GM19467 (cell line): Measurements from ENCODE around the gene DUSP1.
"Not testable (repeated sequence)": the region's sequence is repeated elsewhere in the genome, so short reads cannot be mapped to it uniquely, and the experiment has no call there.

Source experiments
- ATAC-seq: cut with Tn5 transposase; IDR thresholded peaks from one replicate; pipeline ENCODE4 v1.9.1; 2021; ENCODE audit warnings: mild to moderate bottlenecking, moderate library complexity; ENCODE audit not compliant: unreplicated experiment

Gene DUSP1

GRCh38 chr5:172798422-172799215 lies 27.6 kb upstream of the DUSP1 start:
- ATAC-seq = no peak

- ATAC-seq = no peak
Measured at GRCh38 chr5:172797771-172798191, 26.8 kb upstream of the DUSP1 start.

GRCh38 chr5:172796306-172796705 lies 25.3 kb upstream of the DUSP1 start:
- ATAC-seq = no peak

DNA sequence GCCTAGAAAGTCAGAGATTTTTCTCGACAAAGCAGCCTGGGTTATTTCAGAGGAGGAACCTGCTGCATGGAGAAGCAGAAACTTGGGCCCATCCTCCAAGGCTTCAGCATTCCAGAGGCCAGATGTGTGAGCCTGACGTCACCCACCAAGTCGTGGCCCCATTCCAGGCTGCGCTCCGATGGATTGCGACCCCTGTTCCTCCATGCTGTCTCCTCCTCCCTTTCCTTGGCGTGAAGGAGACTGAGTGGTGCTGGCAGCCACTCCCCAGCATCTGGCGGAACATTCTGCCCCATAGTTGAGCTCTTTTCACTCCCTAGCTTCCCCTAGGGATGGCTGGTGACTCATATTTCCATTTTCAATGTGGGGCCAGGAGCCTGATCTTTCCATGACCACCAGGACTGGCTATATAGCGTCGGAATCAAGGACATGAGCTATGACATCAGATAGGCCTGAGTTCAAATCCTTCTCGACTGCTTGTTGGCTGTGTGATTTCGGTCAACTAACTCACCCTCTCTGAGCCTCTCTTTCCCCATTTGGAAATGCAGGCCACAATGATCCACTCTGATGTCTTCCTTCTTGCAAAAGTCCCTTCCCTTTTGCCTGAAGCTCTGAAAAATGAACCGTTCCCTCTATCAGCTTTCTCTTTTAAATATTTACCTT lies 24.5 kb upstream of the DUSP1 start:
- ATAC-seq = no peak

- ATAC-seq = no peak
Measured at GRCh38 chr5:172793577-172794488, 22.8 kb upstream of the DUSP1 start.

GRCh38 chr5:172792701-172793570 lies 21.9 kb upstream of the DUSP1 start:
- no peak for ATAC-seq

- no peak for ATAC-seq
Measured at GRCh38 chr5:172791726-172792445, 20.9 kb upstream of the DUSP1 start.

GRCh38 chr5:172791286-172791685 lies 20.3 kb upstream of the DUSP1 start:
- no peak for ATAC-seq

DNA sequence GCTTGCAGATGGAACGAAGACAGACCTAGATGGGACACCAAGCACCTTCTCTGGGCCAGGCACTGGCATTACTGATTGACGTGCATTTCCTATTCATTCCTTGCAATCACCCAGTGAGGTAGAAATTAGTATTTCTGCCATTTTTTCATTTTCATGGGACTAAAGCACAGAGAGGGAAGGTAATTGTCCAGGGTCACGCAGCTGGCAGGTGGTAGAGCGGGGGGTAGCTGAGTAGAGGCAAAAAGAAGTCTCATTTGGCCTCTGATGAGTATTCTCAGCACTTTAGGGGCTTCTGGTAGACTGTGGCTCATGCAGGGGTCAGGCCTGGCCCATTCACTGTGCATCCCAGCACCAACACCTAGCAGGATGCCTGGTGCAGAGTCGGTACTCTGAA lies 19.5 kb upstream of the DUSP1 start:
- ATAC-seq = no peak

DNA sequence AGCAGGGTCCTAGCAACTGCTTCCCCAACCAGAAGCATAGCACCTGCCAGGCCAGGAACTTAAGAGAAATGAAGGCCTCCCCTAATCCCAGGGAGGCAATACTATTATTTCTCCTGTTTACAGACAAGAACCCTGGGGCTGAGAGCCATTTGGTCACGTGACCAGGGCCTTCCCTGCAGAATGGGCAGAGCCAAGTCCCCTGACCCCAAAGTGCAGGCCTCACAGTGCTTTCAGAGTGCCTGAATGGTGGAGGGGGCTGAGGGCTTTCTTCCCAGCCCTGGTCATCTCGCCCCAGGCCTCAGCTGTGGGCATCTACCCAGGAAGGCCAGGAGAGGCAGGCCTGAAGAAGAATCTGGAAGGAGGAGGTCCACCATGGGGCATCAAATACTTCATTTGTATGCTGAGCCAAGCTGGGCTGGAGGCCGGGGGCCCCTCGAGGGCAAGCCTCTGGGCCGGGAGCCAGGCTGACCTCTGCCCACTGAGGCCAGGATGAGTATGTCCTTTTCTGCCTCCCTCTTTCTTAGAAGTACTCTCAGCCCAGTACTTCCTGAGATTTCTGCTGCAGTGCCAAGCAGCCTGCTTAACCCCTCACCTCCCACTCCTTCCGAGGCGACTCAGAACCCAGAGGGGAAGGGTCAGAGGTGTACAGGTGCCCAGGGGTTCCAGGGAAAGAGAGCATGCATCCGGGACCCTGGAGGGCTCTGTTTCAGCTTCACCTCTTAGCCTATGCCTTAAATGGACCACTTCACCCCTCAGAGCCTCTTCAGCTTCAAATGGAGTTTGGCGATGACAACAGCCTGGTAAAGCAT lies 18.9 kb upstream of the DUSP1 start:
- ATAC-seq = no peak

DNA sequence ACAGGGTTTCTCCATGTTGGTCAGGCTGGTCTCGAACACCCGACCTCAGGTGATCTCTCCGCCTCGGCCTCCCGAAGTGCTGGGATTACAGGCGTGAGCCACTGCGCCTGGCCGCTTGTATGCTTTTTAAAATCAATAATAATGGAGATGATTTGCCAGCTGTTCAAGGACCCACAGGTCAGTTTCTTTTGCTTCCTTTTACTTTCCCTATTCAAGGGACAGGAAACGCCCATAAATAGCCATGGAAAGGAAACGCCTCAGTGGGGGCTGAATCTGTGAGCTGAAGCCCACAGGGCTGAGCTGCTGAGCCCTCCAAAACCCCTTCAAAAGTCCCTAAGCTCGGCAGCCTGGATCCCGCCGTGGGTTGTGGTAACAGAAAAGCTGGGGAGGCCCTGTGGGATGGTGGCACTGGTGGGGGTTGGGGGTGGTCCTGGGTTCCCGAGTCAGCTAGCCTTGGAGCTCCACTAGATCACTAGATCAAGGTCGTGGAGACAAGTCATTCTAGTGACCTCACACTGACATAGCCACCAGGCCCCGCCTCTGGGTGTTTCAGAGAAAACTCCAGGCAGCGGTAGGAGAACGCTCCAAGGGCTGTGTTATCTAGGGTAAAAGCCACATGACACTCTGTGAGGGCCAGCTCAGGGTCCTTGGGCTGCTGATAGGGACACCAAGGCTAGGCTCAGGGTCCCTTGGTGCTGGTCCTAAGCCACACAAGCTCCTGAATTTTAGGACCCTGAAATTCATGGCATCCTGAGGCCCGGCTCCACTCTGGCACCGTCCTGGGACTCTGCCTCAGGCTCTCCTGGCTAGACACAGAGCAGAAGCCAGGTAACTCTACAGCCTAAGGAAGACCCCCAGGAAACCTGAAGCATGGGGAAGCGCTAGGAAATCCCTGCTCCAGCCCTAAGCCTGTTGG lies 18.0 kb upstream of the DUSP1 start:
- ATAC-seq = no peak

GRCh38 chr5:172787538-172787937 lies 16.5 kb upstream of the DUSP1 start:
- ATAC-seq = not testable (repeated sequence)

- no peak for ATAC-seq
Measured at GRCh38 chr5:172786736-172787462, 15.9 kb upstream of the DUSP1 start.

DNA sequence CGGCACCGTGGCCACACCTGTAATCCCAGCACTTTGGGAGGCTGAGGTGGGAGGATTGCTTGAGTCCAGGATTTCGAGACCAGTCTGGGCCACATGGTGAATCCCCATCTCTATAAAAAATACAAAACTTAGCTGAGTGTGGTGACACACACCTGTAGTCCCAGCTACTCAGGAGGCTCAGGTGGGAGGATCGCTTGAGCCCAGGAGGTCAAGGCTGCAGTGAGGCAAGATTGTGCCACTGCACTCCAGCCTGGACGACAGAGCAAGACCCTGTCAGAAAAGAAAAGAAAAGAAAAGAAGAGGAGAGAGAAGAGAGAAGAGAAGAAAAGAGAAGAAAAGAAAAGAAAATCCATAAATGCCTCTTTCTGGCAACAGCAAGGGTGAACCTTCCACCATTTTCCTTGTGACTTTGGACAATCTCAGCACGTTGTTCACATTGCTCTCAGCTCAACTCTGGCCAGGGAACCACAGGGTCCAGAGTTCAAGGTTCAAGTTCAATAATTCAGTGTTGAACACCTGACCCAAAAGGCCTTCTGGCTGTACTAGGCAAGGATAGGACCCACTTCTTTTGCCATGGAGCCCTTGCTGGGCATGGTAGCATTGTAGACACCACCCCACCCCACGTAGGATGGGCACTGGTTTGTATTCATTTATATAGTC lies 14.6 kb upstream of the DUSP1 start:
- no peak for ATAC-seq

DNA sequence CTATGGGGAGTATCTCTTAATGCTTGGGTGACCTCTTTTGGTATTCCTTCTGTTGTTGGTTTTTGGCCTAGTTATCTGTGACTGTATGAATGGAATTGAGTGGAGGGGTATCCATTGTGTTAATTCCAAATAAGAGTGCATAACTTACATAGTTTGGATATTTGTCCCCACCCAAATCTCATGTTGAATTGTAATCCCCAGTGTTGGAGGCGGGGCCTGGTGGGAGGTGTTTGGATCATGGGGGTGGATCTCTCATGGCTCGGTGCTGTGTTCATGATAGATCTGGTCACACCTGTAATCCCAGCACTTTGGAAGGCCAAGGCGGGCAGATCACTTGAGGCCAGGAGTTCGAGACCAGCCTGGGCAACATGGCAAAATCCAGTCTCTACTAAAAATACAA lies 13.2 kb upstream of the DUSP1 start:
- not testable (repeated sequence) for ATAC-seq

DNA sequence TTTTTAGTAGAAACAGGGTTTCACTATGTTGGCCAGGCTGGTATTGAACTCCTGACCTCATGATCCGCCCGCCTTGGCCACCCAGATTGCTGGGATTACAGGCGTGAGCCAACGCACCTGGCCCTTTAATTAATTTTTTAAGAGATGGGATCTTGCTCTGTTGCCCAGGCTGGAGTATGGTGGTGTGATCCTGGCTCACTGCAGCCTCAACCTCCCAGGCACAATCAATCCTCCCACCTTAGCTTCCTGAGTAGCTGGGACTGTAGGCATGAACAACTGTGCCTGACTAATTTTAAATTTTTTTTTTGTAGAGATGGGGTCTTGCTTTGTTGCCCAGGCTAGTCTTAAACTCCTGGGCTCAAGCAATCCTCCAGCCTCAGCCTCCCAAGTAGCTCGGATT lies 12.3 kb upstream of the DUSP1 start:
- ATAC-seq = not testable (repeated sequence)
